IPS-NIHi7 (cell line): ENCODE data around the gene PGM2.
A peak's percentile ranks its signal among the peaks of the same experiment; 100 is the strongest.

Experiments
- DNase-seq: peaks from one replicate; pipeline ENCODE4 v3.0.0; 2012; ENCODE audit warnings: mixed read lengths; ENCODE audit errors: extremely low spot score

The PGM2 gene

GRCh38 chr4:37864786-37865185, 38.3 kb downstream of the PGM2 start:
- DNase-seq, result no peak

GRCh38 chr4:37865450-37865849, 39.0 kb downstream of the PGM2 start:
- no peak for DNase-seq

- DNase-seq, result no peak
Observed at GRCh38 chr4:37867102-37867501, 40.6 kb downstream of the PGM2 start.

- no peak for DNase-seq
Observed at GRCh38 chr4:37868238-37868637, 41.8 kb downstream of the PGM2 start.

- no peak for DNase-seq
Observed at GRCh38 chr4:37872310-37872988, 46.0 kb downstream of the PGM2 start.

- no peak for DNase-seq
Observed at GRCh38 chr4:37873386-37873785, 46.9 kb downstream of the PGM2 start.

GRCh38 chr4:37876156-37876555, 49.7 kb downstream of the PGM2 start:
- no peak for DNase-seq

GRCh38 chr4:37879365-37879764, 52.9 kb downstream of the PGM2 start:
- no peak for DNase-seq

GRCh38 chr4:37881811-37882210, 55.3 kb downstream of the PGM2 start:
- DNase-seq, result no peak

- no peak for DNase-seq
Observed at GRCh38 chr4:37882665-37883296, 56.3 kb downstream of the PGM2 start.

GRCh38 chr4:37884855-37885487, 58.5 kb downstream of the PGM2 start:
- DNase-seq, result no peak

- DNase-seq, result no peak
Observed at GRCh38 chr4:37885496-37885895, 59.0 kb downstream of the PGM2 start.

GRCh38 chr4:37889849-37890800, 63.6 kb downstream of the PGM2 start:
- peak; percentile 32 for DNase-seq

GRCh38 chr4:37890801-37891259, 64.3 kb downstream of the PGM2 start, which contains the start of gene TBC1D1:
TSS of gene TBC1D1 (plus strand) at chr4:37891084. CDS start at chr4:37902096, 11,012 bp downstream.
- no peak for DNase-seq

GRCh38 chr4:37891260-37892159, 65.0 kb downstream of the PGM2 start:
- DNase-seq, result peak; percentile 40

GRCh38 chr4:37892641-37893040, 66.2 kb downstream of the PGM2 start:
- no peak for DNase-seq

GRCh38 chr4:37893164-37893563, 66.7 kb downstream of the PGM2 start:
- no peak for DNase-seq

- DNase-seq, result no peak
Observed at GRCh38 chr4:37895271-37895670, 68.8 kb downstream of the PGM2 start.

- DNase-seq, result no peak
Observed at GRCh38 chr4:37896206-37896860, 69.8 kb downstream of the PGM2 start.

- no peak for DNase-seq
Observed at GRCh38 chr4:37902212-37902611, 75.7 kb downstream of the PGM2 start.
